A673 (cell line): ENCODE data around the gene RABGGTB.
"Not testable (repeated sequence)": the region's sequence is repeated elsewhere in the genome, so short reads cannot be mapped to it uniquely, and the experiment has no call there.

Experiments
- EZH2 ChIP-seq: fragments of 200-600 bp; sonication (generic); IDR thresholded peaks from 2 replicates; pipeline ENCODE4 v1.6.1; 2017; ENCODE audit warnings: borderline replicate concordance, low read depth, mild to moderate bottlenecking, mixed read lengths, antibody characterized with exemption, low read length; ENCODE audit not compliant: poor library complexity, severe bottlenecking
- TF ChIP-seq, protein P1 (sequence below): fragments of 300-800, 200-600 bp; sonication (generic); conservative IDR thresholded peaks from 2 replicates; pipeline ENCODE4 v1.5.1; 2017; ENCODE audit warnings: low read depth, mild to moderate bottlenecking, antibody characterized with exemption, low read length, moderate library complexity, mixed read lengths

DNA sequence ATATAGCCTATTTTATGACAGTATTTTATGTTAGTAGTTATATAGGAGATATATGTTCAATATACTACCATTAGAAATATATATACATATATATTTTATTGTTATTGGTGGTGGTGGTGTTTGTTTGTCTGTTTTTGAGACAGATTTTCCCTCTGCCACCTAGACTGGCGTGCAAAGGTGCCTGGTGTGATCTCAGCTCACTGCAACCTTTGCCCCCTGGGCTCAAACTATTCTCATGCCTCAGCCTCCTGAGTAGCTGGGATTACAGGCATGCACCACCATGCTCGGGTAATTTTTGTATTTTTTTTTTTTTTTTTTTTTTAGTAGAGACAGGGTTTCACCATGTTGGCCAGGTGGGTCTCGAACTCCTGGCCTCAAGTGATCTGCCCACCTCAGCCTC, 24.1 kb downstream of the RABGGTB start:
- TF ChIP-seq, protein P1, sequence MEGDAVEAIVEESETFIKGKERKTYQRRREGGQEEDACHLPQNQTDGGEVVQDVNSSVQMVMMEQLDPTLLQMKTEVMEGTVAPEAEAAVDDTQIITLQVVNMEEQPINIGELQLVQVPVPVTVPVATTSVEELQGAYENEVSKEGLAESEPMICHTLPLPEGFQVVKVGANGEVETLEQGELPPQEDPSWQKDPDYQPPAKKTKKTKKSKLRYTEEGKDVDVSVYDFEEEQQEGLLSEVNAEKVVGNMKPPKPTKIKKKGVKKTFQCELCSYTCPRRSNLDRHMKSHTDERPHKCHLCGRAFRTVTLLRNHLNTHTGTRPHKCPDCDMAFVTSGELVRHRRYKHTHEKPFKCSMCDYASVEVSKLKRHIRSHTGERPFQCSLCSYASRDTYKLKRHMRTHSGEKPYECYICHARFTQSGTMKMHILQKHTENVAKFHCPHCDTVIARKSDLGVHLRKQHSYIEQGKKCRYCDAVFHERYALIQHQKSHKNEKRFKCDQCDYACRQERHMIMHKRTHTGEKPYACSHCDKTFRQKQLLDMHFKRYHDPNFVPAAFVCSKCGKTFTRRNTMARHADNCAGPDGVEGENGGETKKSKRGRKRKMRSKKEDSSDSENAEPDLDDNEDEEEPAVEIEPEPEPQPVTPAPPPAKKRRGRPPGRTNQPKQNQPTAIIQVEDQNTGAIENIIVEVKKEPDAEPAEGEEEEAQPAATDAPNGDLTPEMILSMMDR = not testable (repeated sequence)
- not testable (repeated sequence) for TF ChIP-seq EZH2
